Right lobe of liver (tissue), 4 donors: ENCODE results near the gene ZFAND3.

Experiments
- CTCF ChIP-seq, 4 donors: fragments of 200-600 bp in 3 of 4; fragments of 450-650 bp in 1 of 4; IDR thresholded peaks; one replicate each; pipeline versions ENCODE4 v1.5.1 to v1.8.0; 2016 to 2022; ENCODE audit warnings: antibody characterized with exemption in 4 of 4, mild to moderate bottlenecking in 2 of 4
- POLR2A ChIP-seq: fragments of 450-650 bp; IDR thresholded peaks from one replicate; pipeline ENCODE4 v1.6.1; 2017; ENCODE audit warnings: antibody characterized with exemption, mild to moderate bottlenecking
- donor health status: DM: no; HTN: no; CAD: no.
- donor health status: DM: no; HTN: no; CAD: no.
- donor health status: DM: no; HTN: yes; CAD: no.

GRCh38 chr6:38012573-38012972, 193.0 kb downstream of the ZFAND3 start:
- TF ChIP-seq POLR2A (no peak), CTCF (IDR thresholded peaks at IDR 0.05) (peak; percentile 52 to 63 (median 60))
